Measurements from ENCODE around the gene ZNRD2.

The ZNRD2 gene

DNA sequence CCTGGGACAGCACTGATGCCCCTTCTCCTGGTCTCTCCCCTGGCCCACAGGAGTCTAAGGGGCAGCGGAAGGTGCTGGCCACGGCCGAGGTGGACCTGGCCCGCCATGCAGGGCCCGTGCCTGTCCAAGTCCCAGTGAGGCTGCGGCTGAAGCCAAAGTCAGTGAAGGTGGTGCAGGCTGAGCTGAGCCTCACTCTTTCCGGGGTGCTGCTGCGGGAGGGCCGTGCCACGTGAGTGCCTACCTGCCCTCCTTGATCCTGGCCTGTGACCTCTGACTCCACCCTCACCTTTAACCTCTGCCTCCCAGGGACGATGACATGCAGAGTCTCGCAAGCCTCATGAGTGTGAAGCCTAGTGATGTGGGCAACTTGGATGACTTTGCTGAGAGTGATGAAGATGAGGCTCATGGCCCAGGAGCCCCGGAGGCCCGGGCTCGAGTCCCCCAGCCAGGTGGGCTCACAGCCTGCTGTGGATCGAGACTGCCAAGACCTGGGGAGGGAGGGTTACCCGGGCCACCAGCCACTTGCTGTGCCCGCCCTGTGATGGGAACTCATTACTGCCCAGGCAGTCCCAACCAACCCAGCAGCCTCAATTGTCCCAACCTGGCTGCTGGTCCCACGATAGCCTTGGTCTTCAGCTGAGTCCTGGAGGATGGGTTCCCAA lies 9.9 kb downstream of the ZNRD2 start:
- TF ChIP-seq, protein P1, sequence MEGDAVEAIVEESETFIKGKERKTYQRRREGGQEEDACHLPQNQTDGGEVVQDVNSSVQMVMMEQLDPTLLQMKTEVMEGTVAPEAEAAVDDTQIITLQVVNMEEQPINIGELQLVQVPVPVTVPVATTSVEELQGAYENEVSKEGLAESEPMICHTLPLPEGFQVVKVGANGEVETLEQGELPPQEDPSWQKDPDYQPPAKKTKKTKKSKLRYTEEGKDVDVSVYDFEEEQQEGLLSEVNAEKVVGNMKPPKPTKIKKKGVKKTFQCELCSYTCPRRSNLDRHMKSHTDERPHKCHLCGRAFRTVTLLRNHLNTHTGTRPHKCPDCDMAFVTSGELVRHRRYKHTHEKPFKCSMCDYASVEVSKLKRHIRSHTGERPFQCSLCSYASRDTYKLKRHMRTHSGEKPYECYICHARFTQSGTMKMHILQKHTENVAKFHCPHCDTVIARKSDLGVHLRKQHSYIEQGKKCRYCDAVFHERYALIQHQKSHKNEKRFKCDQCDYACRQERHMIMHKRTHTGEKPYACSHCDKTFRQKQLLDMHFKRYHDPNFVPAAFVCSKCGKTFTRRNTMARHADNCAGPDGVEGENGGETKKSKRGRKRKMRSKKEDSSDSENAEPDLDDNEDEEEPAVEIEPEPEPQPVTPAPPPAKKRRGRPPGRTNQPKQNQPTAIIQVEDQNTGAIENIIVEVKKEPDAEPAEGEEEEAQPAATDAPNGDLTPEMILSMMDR (IDR thresholded peaks at IDR 0.05; ENCODE audit: insufficient read depth, low read depth, low read length, missing control alignments): no peak
- no peak overlapping the region for H3K4me3 ChIP-seq (ENCODE audit: low read depth, low read length)
- DNase-seq (ENCODE audit: low read depth): no peak

DNA sequence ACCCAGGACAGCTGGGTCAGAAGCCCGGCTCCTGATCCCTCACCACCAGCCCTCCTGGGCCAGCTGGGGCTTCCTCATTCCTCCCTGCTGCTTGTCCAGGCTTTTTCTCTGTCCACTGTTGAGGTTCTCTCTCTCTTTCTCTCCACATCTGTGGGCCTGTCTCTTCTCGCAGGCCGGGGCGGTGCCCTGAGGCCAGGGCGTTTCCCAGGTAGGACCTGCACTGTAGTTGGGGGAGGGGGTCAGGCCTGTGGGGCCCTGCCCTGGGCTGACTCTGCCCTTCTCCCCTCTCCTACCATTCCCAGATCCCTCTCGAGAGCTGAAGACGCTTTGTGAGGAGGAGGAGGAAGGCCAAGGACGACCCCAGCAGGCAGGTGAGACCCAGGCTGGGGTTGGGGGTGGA lies 10.5 kb downstream of the ZNRD2 start:
- H3K4me3 ChIP-seq (ENCODE audit: low read depth, low read length): no peak overlapping the region
- TF ChIP-seq, protein P1 (IDR thresholded peaks at IDR 0.05; ENCODE audit: insufficient read depth, low read depth, low read length, missing control alignments): no peak

DNA sequence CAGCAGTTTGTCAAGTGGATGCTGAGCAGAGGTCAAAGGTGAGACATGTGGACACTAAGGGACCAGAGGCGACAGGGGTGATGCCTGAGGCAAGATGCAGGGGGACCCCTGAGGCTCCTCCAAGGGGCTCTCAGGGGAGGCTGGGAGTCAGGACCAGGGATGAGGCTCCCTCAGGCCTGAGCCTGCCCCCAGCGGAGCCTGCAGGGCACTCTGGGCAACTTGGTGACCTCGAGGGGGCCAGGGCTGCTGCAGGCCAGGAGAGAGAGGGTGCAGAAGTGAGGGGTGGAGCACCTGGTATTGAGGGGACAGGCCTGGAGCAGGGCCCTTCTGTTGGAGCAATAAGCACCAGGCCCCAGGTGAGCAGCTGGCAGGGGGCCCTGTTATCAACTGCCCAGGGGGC lies 11.7 kb downstream of the ZNRD2 start:
- DNase-seq (ENCODE audit: low read depth): no peak
- no peak overlapping the region for H3K4me3 ChIP-seq (ENCODE audit: low read depth, low read length)
- TF ChIP-seq, protein P1 (IDR thresholded peaks at IDR 0.05; ENCODE audit: insufficient read depth, low read depth, low read length, missing control alignments): no peak

More for the DNA sequence above, 10.5 kb downstream of the ZNRD2 start:
- DNase-seq (ENCODE audit: low read depth): no peak

DNA sequence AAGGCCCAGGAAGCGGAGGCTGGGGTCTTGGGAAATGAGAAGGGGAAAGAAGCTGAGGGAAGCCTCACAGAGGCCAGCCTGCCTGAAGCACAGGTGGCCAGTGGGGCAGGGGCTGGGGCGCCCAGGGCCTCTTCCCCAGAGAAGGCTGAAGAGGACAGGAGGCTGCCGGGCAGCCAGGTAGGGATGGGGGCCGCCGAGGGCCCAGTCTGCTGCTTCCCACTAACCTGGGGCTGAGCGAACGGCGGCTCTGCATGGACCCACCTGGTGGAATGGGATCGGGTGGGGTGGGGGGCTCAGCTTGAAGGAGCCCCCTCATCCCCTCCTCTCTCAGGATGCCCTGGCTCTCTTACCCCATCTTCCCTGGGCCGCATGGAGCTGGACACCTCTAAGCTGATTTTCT lies 13.3 kb downstream of the ZNRD2 start:
- TF ChIP-seq, protein P1 (IDR thresholded peaks at IDR 0.05; ENCODE audit: insufficient read depth, low read depth, low read length, missing control alignments): no peak
- no peak for DNase-seq (ENCODE audit: low read depth)

DNA sequence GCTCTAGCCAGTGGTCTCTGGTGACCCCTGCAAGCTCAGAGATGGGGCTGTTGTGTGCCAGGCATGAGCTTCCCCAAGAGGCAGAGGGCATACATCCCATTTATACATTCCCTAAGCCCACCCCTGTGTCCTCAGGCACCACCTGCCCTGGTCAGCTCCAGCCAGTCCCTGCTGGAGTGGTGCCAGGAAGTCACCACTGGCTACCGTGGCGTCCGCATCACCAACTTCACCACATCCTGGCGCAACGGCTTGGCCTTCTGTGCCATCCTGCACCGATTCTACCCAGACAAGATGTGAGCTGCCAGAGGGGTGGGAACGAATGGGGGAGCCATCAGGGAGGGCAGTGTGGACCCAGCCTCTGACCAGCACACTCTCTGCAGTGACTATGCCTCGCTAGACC lies 13.8 kb downstream of the ZNRD2 start:
- no peak for DNase-seq (ENCODE audit: low read depth)
- TF ChIP-seq, protein P1 (IDR thresholded peaks at IDR 0.05; ENCODE audit: insufficient read depth, low read depth, low read length, missing control alignments): no peak
- H3K4me3 ChIP-seq (ENCODE audit: low read depth, low read length): no peak overlapping the region

More for the DNA sequence above, 13.3 kb downstream of the ZNRD2 start:
- no peak overlapping the region for H3K4me3 ChIP-seq (ENCODE audit: low read depth, low read length)

DNA sequence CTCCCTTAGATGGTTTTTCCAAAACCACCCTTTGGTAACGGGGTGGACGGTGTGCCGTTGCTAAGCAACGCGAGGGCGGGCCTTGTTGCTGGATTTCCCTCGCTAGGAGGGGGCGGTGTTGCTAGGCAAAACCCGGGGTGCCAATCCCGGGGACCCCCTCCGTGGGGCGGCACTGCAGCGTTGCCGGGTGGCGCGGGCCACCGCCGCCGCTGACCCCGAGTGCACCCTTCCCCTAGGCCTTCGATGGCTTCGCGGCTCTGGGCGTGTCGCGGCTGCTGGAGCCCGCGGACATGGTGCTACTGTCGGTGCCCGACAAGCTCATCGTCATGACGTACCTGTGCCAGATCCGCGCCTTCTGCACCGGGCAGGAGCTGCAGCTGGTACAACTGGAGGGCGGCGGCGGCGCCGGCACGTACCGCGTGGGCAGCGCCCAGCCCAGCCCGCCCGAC lies 14.5 kb downstream of the ZNRD2 start:
- TF ChIP-seq, protein P1 (IDR thresholded peaks at IDR 0.05; ENCODE audit: insufficient read depth, low read depth, low read length, missing control alignments): no peak
- no peak for DNase-seq (ENCODE audit: low read depth)
- H3K4me3 ChIP-seq (ENCODE audit: low read depth, low read length): no peak overlapping the region

Measured in GM12865 (cell line).